ENCODE data around the gene SMG1. TPM values are rescaled to one million over a fixed set of nuclear protein-coding genes. Genes with fewer than 3 reads are reported as not detected.
"Not testable (repeated sequence)": the region's sequence is repeated elsewhere in the genome, so short reads cannot be mapped to it uniquely, and the experiment has no call there.

Gene SMG1
- total RNA-seq, 1 donor from 2014 or later, result 30.7 TPM

GRCh38 chr16:18933501-18933900 lies 7.3 kb upstream of the SMG1 start:
- DNase-seq (ENCODE audit: low read depth), result no peak

GRCh38 chr16:18932243-18932987 lies 6.2 kb upstream of the SMG1 start:
- DNase-seq (ENCODE audit: low read depth), result peak; percentile 57

GRCh38 chr16:18931756-18932155 lies 5.5 kb upstream of the SMG1 start:
- DNase-seq (ENCODE audit: low read depth), result no peak

GRCh38 chr16:18930095-18930494 lies 3.9 kb upstream of the SMG1 start:
- DNase-seq (ENCODE audit: low read depth), result not testable (repeated sequence)

- DNase-seq (ENCODE audit: low read depth), result not testable (repeated sequence)
These were observed 1.9 kb upstream of the SMG1 start for GRCh38 chr16:18928073-18928472.

- DNase-seq (ENCODE audit: low read depth), result peak; percentile 40
These were observed 808 bp downstream of the SMG1 start for GRCh38 chr16:18925215-18925985.

- DNase-seq (ENCODE audit: low read depth), result not testable (repeated sequence)
These were observed 2.3 kb downstream of the SMG1 start for GRCh38 chr16:18923935-18924334.

GRCh38 chr16:18923124-18923523 lies 3.1 kb downstream of the SMG1 start:
- not testable (repeated sequence) for DNase-seq (ENCODE audit: low read depth)

- DNase-seq (ENCODE audit: low read depth), result not testable (repeated sequence)
These were observed 16.6 kb downstream of the SMG1 start for GRCh38 chr16:18909585-18909984.

GRCh38 chr16:18908716-18909115 lies 17.5 kb downstream of the SMG1 start:
- DNase-seq (ENCODE audit: low read depth), result not testable (repeated sequence)

GRCh38 chr16:18902778-18903177 lies 23.4 kb downstream of the SMG1 start:
- not testable (repeated sequence) for DNase-seq (ENCODE audit: low read depth)

- not testable (repeated sequence) for DNase-seq (ENCODE audit: low read depth)
These were observed 24.2 kb downstream of the SMG1 start for GRCh38 chr16:18902044-18902443.

- peak; percentile 41 for DNase-seq (ENCODE audit: low read depth)
These were observed 25.0 kb downstream of the SMG1 start for GRCh38 chr16:18901194-18901593.

GRCh38 chr16:18884456-18884855 lies 41.8 kb downstream of the SMG1 start:
- DNase-seq (ENCODE audit: low read depth), result not testable (repeated sequence)

GRCh38 chr16:18877734-18878133 lies 48.5 kb downstream of the SMG1 start:
- not testable (repeated sequence) for DNase-seq (ENCODE audit: low read depth)

- not testable (repeated sequence) for DNase-seq (ENCODE audit: low read depth)
These were observed 48.9 kb downstream of the SMG1 start for GRCh38 chr16:18877259-18877658.

- not testable (repeated sequence) for DNase-seq (ENCODE audit: low read depth)
These were observed 49.9 kb downstream of the SMG1 start for GRCh38 chr16:18876301-18876700.

- DNase-seq (ENCODE audit: low read depth), result peak; percentile 32
These were observed 57.0 kb downstream of the SMG1 start for GRCh38 chr16:18869043-18869771.

- peak; percentile 9 for DNase-seq (ENCODE audit: low read depth)
These were observed 59.9 kb downstream of the SMG1 start for GRCh38 chr16:18866277-18866823.

- DNase-seq (ENCODE audit: low read depth), result not testable (repeated sequence)
These were observed 63.3 kb downstream of the SMG1 start for GRCh38 chr16:18862891-18863290.

- DNase-seq (ENCODE audit: low read depth), result peak; percentile 42
These were observed 71.0 kb downstream of the SMG1 start for GRCh38 chr16:18855196-18855595.
